ENCODE measurements around the gene NBEAL2. TPM values are rescaled to one million over a fixed set of nuclear protein-coding genes. Genes with fewer than 3 reads are reported as not detected.

NBEAL2 gene
- total and polyA plus RNA-seq, 10 of the 15 experiments (the other 5 are each of a cell fraction or from before 2014, with no cell fraction given): 0.07 to 127 (median 29.4) TPM

- TF ChIP-seq PML (IDR thresholded peaks at IDR 0.05; ENCODE audit: low read length): no peak
- TF ChIP-seq ZSCAN29 (IDR thresholded peaks at IDR 0.05): no peak
- no peak for TF ChIP-seq ZNF274 (IDR thresholded peaks at IDR 0.05; ENCODE audit: insufficient read depth, insufficient read length)
- no peak for TF ChIP-seq CHD1 (IDR thresholded peaks at IDR 0.05; ENCODE audit: low read depth, low read length)
Measured at GRCh38 chr3:46965151-46965550, 14.3 kb upstream of the NBEAL2 start (continued).

GRCh38 chr3:46966811-46967210 lies 12.7 kb upstream of the NBEAL2 start:
- Histone ChIP-seq H3K36me3 (ENCODE audit: control insufficient read depth in 2 of 2, insufficient read depth in 2 of 2, low read length in 1 of 2) (peaks cover 14 to 24% of the 10 kb centered on the region in 2 experiments), H3K4me2 (ENCODE audit: control insufficient read depth, insufficient read depth) (no peak overlapping the region), H3K27ac (ENCODE audit: control insufficient read depth, insufficient read depth) (no peak overlapping the region), H3K9me3 (replicated peaks; ENCODE audit: control insufficient read depth, insufficient read depth, low read length) (peaks cover 3% of the 10 kb centered on the region; the same call in 2 of the 3 replicates), H3K27me3 (replicated peaks in 1 of 2; ENCODE audit: control insufficient read depth in 2 of 2, insufficient read depth in 2 of 2, low read length in 1 of 2) (no peaks in the 10 kb centered on the region), H3K9ac (ENCODE audit: control insufficient read depth, insufficient read depth, low read length) (no peak overlapping the region), H2AFZ (ENCODE audit: control insufficient read depth, low read depth, low read length) (no peak overlapping the region), H4K20me1 (ENCODE audit: control insufficient read depth, insufficient read depth) (peaks cover 15% of the 10 kb centered on the region), H3K4me1 (ENCODE audit: control insufficient read depth, insufficient read depth, low read length) (peaks cover 45% of the 10 kb centered on the region), H3K4me3 (no peak overlapping the region), H3K79me2 (ENCODE audit: control insufficient read depth, insufficient read depth, low read length) (peaks cover 81% of the 10 kb centered on the region)
- intact Hi-C loops (cut with micrococcal nuclease; ENCODE audit: unreplicated experiment) (no loop called here), in situ Hi-C loops (cut with MboI) (no loop called here)
- ChIA-PET POLR2A (interaction anchor here (0.9 to 2.7 kb wide), 6 partner anchors 9 to 36 kb away, joined by 3 to 7 read pairs (median 6); partner anchors contain the start of genes CCDC12 and NBEAL2), SMC1A (ENCODE audit: uncharacterized antibody, unreplicated experiment) (interaction anchor here (1.0 to 4.0 kb wide), 8 partner anchors 9 to 43 kb away, joined by 3 to 25 read pairs (median 6); no protein-coding TSS in a partner anchor), RAD21 (ENCODE audit: unreplicated experiment) (interaction anchor here (0.8 to 3.0 kb wide), 8 partner anchors 8 to 39 kb away, joined by 3 to 12 read pairs (median 5); partner anchors contain the start of gene CCDC12), CTCF (interaction anchor here (0.9 to 5.2 kb wide), 5 partner anchors 9 to 57 kb away, joined by 3 to 31 read pairs (median 4); no protein-coding TSS in a partner anchor)
- WGBS (ENCODE audit: insufficient coverage, insufficient replicate concordance, low lambda C conversion rate, missing lambda C conversion rate): 75% methylated on average over 5 of the region's 5 CpGs
- no TSS peak for BruUV-seq (replicated peaks)
- DNase-seq (ENCODE audit: low read depth, low spot score): no peak
- no peak for FAIRE-seq
- TF ChIP-seq ZNF207 (IDR thresholded peaks at IDR 0.05; ENCODE audit: borderline replicate concordance): no peak
- TF ChIP-seq SMC3 (IDR thresholded peaks at IDR 0.05; ENCODE audit: borderline replicate concordance, low read length): peak; percentile 10; the same call in 1 of the 2 replicates
- peak; percentile 6; the same call in 1 of the 2 replicates for TF ChIP-seq POLR2A (IDR thresholded peaks at IDR 0.05; ENCODE audit: low read depth, low read length)
- no peak for TF ChIP-seq E4F1 (IDR thresholded peaks at IDR 0.05; ENCODE audit: borderline replicate concordance, partially characterized antibody)
- TF ChIP-seq YY1 (IDR thresholded peaks at IDR 0.05; ENCODE audit: low read depth, low read length): no peak
- TF ChIP-seq, protein P1, sequence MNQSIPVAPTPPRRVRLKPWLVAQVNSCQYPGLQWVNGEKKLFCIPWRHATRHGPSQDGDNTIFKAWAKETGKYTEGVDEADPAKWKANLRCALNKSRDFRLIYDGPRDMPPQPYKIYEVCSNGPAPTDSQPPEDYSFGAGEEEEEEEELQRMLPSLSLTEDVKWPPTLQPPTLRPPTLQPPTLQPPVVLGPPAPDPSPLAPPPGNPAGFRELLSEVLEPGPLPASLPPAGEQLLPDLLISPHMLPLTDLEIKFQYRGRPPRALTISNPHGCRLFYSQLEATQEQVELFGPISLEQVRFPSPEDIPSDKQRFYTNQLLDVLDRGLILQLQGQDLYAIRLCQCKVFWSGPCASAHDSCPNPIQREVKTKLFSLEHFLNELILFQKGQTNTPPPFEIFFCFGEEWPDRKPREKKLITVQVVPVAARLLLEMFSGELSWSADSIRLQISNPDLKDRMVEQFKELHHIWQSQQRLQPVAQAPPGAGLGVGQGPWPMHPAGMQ (IDR thresholded peaks at IDR 0.05; ENCODE audit: borderline replicate concordance): no peak
- peak; percentile 5 to 18 (median 8); a peak in 1 of 6 replicates for TF ChIP-seq CTCF (IDR thresholded peaks at IDR 0.05 in 2 of 3, conservative IDR thresholded peaks at IDR 0.05 in 1 of 3; ENCODE audit: control insufficient read depth in 2 of 3, extremely low read depth in 1 of 3, insufficient read depth in 1 of 3, low read depth in 3 of 3, low read length in 3 of 3)
- no peak for TF ChIP-seq SMAD5 (IDR thresholded peaks at IDR 0.05; ENCODE audit: low read depth)
- TF ChIP-seq ZBED1 (IDR thresholded peaks at IDR 0.05; ENCODE audit: borderline replicate concordance): no peak
- TF ChIP-seq, protein P2, sequence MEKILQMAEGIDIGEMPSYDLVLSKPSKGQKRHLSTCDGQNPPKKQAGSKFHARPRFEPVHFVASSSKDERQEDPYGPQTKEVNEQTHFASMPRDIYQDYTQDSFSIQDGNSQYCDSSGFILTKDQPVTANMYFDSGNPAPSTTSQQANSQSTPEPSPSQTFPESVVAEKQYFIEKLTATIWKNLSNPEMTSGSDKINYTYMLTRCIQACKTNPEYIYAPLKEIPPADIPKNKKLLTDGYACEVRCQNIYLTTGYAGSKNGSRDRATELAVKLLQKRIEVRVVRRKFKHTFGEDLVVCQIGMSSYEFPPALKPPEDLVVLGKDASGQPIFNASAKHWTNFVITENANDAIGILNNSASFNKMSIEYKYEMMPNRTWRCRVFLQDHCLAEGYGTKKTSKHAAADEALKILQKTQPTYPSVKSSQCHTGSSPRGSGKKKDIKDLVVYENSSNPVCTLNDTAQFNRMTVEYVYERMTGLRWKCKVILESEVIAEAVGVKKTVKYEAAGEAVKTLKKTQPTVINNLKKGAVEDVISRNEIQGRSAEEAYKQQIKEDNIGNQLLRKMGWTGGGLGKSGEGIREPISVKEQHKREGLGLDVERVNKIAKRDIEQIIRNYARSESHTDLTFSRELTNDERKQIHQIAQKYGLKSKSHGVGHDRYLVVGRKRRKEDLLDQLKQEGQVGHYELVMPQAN (conservative IDR thresholded peaks at IDR 0.05): no peak
- no peak for TF ChIP-seq STAT3 (IDR thresholded peaks at IDR 0.05; ENCODE audit: low read depth, low read length)
- TF ChIP-seq RAD21 (IDR thresholded peaks at IDR 0.05; ENCODE audit: insufficient read depth, low read depth, low read length): no peak
- peak; percentile 57 for ATAC-seq

Data from GM12878 (cell line).